ENCODE data around the gene UBE2L5. TPM values are rescaled to one million over a fixed set of nuclear protein-coding genes. Genes with fewer than 3 reads are reported as not detected.
A peak's percentile ranks its signal among the peaks of the same experiment; 100 is the strongest.
"Not testable (repeated sequence)": the region's sequence is repeated elsewhere in the genome, so short reads cannot be mapped to it uniquely, and the experiment has no call there.

Gene UBE2L5
- total RNA-seq, 2 experiments from 2014 or later: 0.11 TPM; not detected in 1

- TF ChIP-seq, protein P1, sequence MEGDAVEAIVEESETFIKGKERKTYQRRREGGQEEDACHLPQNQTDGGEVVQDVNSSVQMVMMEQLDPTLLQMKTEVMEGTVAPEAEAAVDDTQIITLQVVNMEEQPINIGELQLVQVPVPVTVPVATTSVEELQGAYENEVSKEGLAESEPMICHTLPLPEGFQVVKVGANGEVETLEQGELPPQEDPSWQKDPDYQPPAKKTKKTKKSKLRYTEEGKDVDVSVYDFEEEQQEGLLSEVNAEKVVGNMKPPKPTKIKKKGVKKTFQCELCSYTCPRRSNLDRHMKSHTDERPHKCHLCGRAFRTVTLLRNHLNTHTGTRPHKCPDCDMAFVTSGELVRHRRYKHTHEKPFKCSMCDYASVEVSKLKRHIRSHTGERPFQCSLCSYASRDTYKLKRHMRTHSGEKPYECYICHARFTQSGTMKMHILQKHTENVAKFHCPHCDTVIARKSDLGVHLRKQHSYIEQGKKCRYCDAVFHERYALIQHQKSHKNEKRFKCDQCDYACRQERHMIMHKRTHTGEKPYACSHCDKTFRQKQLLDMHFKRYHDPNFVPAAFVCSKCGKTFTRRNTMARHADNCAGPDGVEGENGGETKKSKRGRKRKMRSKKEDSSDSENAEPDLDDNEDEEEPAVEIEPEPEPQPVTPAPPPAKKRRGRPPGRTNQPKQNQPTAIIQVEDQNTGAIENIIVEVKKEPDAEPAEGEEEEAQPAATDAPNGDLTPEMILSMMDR (IDR thresholded peaks at IDR 0.05): no peak
- Histone ChIP-seq H3K27ac (ENCODE audit: low read depth in 1 of 2, low read length in 2 of 2) (no peak overlapping the region), H3K36me3 (ENCODE audit: insufficient read depth, low read length) (peaks cover 28% of the 10 kb centered on the region), H3K4me1 (ENCODE audit: insufficient read depth, low read length) (peaks cover 2% of the 10 kb centered on the region), H3K27me3 (ENCODE audit: control insufficient read depth in 1 of 2, insufficient read depth in 2 of 2, low read length in 2 of 2) (no peaks in the 10 kb centered on the region), H3K4me3 (ENCODE audit: low read length) (no peak overlapping the region), H3K9me3 (ENCODE audit: control insufficient read depth in 1 of 2, insufficient read depth in 1 of 2, low read length in 2 of 2) (no peaks in the 10 kb centered on the region)
- Mint-ChIP-seq H3K36me3 (ENCODE audit: low read depth) (peaks cover 40% of the 10 kb centered on the region), H3K27ac (no peak overlapping the region), H3K4me1 (ENCODE audit: low read depth) (peaks cover 37% of the 10 kb centered on the region), H3K27me3 (no peaks in the 10 kb centered on the region), H3K9me3 (no peaks in the 10 kb centered on the region), H3K4me3 (no peak overlapping the region)
- intact Hi-C loops (cut with DNase I, micrococcal nuclease): loop anchor here in 1 of 2 experiments (5.0 to 10.0 kb wide), 4 partner anchors 35 to 693 kb away; partner anchors contain the start of gene UBE2L5
- DNase-seq (no peak), ATAC-seq (ENCODE audit: poor library complexity) (no peak)
- ChIA-PET POLR2A (interaction anchor here (0.8 to 1.3 kb wide), 2 partner anchors 103 to 325 kb away, joined by 3 read pairs; no protein-coding TSS in a partner anchor), CTCF (interaction anchor here (0.9 kb wide), 1 partner anchor 50 kb away, joined by 3 read pairs; no protein-coding TSS in a partner anchor)
Measured at GRCh38 chr13:30457306-30457891, 35.1 kb downstream of the UBE2L5 start.

DNA sequence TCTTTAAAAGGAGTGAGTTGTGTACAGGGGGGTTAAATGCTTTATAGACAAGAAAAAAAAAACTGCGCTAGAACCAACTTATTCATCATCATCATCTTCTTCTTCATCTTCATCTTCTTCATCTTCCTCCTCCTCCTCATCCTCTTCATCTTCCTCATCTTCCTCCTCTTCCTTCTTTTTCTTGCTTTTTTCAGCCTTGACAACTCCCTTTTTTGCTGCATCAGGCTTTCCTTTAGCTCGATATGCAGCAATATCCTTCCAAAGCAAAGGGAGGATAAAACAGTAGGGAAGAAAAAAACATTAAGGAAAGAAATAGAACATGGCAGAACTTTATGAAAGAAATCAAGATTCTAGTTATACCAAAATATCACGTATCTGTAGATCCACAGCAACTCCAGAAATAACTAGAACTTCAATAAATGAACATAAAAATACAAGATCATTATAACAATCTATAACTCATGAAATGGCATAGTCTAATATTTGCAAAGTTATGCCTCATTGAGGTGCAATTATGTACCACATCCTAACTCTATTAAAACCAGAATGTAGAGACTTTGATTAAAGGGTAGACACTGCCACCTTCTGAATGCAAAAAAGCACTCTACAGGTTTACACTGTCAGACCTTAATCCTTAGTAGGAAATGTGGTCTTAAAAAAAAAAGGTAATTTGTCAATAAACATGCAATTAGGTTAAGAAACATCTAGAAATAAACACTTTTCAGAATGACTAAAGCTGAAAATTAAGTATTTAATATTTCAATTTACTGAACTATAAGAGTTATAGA lies 39.2 kb downstream of the UBE2L5 start:
- ATAC-seq (ENCODE audit: poor library complexity) (peak; percentile 13), DNase-seq (peak in 4 of 14 experiments; percentile 31 to 82 (median 78))
- Mint-ChIP-seq H3K36me3 (ENCODE audit: low read depth) (peaks cover 72% of the 10 kb centered on the region), H3K4me1 (ENCODE audit: low read depth) (peaks cover 61% of the 10 kb centered on the region), H3K4me3 (peak overlapping the region; percentile 98), H3K27ac (peak overlapping the region; percentile 97)
- POLR2A ChIA-PET: interaction anchor here (0.7 to 2.6 kb wide), 10 partner anchors 63 to 329 kb away, joined by 3 to 16 read pairs (median 8); partner anchors contain the start of gene USPL1
- TF ChIP-seq, protein P1 (IDR thresholded peaks at IDR 0.05): peak; percentile 85
- not testable (repeated sequence) for H3K27ac ChIP-seq (ENCODE audit: low read depth in 1 of 2, low read length in 2 of 2); H3K27me3 ChIP-seq (ENCODE audit: control insufficient read depth in 1 of 2, insufficient read depth in 2 of 2, low read length in 2 of 2); H3K4me3 ChIP-seq (ENCODE audit: low read length); H3K9me3 ChIP-seq (ENCODE audit: control insufficient read depth in 1 of 2, insufficient read depth in 1 of 2, low read length in 2 of 2); H3K27me3 Mint-ChIP-seq; H3K9me3 Mint-ChIP-seq
- CTCF ChIA-PET: interaction anchor here (0.7 to 3.6 kb wide), 10 partner anchors 53 to 346 kb away, joined by 3 to 15 read pairs (median 6); partner anchors contain the start of gene KATNAL1
- intact Hi-C loops (cut with DNase I, micrococcal nuclease): loop anchor here (1.0 to 10.0 kb wide), 6 partner anchors 54 to 867 kb away; partner anchors contain the start of gene SLC7A1 (in 1 of the 2)
- H3K4me1 ChIP-seq (ENCODE audit: insufficient read depth, low read length): peaks cover 11% of the 10 kb centered on the region
- H3K36me3 ChIP-seq (ENCODE audit: insufficient read depth, low read length): peaks cover 35% of the 10 kb centered on the region

DNA sequence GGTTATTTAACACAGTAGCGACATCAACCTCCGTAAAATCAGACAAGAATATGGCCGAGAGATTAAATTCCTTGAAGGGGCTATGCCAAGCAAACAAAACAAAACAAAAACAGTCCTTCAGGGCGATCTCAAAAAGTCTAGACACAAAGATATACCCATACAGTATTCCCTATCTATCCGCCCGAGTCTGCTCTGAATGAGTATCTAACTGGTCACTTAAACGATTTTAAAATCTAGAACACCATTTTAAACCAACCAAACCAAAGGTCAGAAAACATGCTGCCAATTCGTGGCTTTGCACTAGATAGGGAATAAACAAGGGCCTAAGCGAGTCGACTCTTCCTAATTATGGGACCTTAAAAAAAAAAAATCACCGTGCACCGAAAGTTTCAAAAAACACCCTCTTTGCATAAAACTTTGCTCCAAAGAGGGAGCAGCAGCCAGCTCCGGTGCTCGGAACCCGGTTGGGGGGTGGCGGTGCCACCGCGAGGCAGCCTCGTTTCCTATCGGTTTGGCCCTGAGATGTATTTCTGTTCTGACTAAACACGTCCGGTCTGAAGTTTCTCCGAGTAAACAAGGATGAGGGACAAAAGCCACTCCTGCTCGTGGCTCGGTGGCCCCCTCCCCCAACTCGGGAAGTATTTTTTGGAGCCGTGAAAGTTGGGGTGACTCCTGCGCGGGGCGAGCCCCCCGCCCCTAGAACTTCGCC lies 41.6 kb downstream of the UBE2L5 start:
- intact Hi-C loops (cut with DNase I, micrococcal nuclease): loop anchor here (1.0 to 10.0 kb wide), 6 partner anchors 57 to 869 kb away; partner anchors contain the start of gene SLC7A1 (in 1 of the 2)
- H3K4me1 Mint-ChIP-seq (ENCODE audit: low read depth): peaks cover 47% of the 10 kb centered on the region
- no peaks in the 10 kb centered on the region for H3K9me3 ChIP-seq (ENCODE audit: control insufficient read depth in 1 of 2, insufficient read depth in 1 of 2, low read length in 2 of 2)
- peak overlapping the region; percentile 69 for H3K4me3 ChIP-seq (ENCODE audit: low read length)
- H3K4me3 Mint-ChIP-seq: peak overlapping the region; percentile 98
- ChIA-PET POLR2A (interaction anchor here (0.6 to 3.8 kb wide), 27 partner anchors 43 to 868 kb away, joined by 3 to 119 read pairs (median 4); partner anchors contain the start of genes KATNAL1, SLC7A1 and USPL1), CTCF (interaction anchor here (0.8 to 3.6 kb wide), 2 partner anchors 90 to 331 kb away, joined by 3 to 15 read pairs; no protein-coding TSS in a partner anchor)
- peak overlapping the region; percentile 97 for H3K27ac Mint-ChIP-seq
- no peaks in the 10 kb centered on the region for H3K9me3 Mint-ChIP-seq
- peaks cover 25% of the 10 kb centered on the region for H3K36me3 ChIP-seq (ENCODE audit: insufficient read depth, low read length)
- peaks cover 11% of the 10 kb centered on the region for H3K4me1 ChIP-seq (ENCODE audit: insufficient read depth, low read length)
- H3K27ac ChIP-seq (ENCODE audit: low read depth in 1 of 2, low read length in 2 of 2): peak overlapping the region; percentile 77 to 79
- H3K27me3 ChIP-seq (ENCODE audit: control insufficient read depth in 1 of 2, insufficient read depth in 2 of 2, low read length in 2 of 2): no peaks in the 10 kb centered on the region
- TF ChIP-seq, protein P1 (IDR thresholded peaks at IDR 0.05): no peak
- DNase-seq (peak; percentile 50 to 87 (median 68)), ATAC-seq (ENCODE audit: poor library complexity) (peak; percentile 16)
- peaks cover 6% of the 10 kb centered on the region for H3K27me3 Mint-ChIP-seq
- peaks cover 54% of the 10 kb centered on the region for H3K36me3 Mint-ChIP-seq (ENCODE audit: low read depth)

Data from CD4-positive, alpha-beta T cell (primary cell).